Measurements from ENCODE around the gene ITPK1. TPM values are rescaled to one million over a fixed set of nuclear protein-coding genes. Genes with fewer than 3 reads are reported as not detected.

Gene ITPK1
- polyA plus RNA-seq, 1 of the 3 experiments (the other 2 are of a cell fraction): 23.2 TPM

- POLR2A ChIA-PET: interaction anchor here (1.2 to 3.6 kb wide), 11 partner anchors 10 to 127 kb away, joined by 4 to 39 read pairs (median 6); partner anchors contain the start of genes CHGA and ITPK1
- no peak overlapping the region for H2AFZ ChIP-seq (ENCODE audit: low read depth)
- no peak for TF ChIP-seq RFX5 (IDR thresholded peaks at IDR 0.05; ENCODE audit: low read length)
- TF ChIP-seq, protein P1, sequence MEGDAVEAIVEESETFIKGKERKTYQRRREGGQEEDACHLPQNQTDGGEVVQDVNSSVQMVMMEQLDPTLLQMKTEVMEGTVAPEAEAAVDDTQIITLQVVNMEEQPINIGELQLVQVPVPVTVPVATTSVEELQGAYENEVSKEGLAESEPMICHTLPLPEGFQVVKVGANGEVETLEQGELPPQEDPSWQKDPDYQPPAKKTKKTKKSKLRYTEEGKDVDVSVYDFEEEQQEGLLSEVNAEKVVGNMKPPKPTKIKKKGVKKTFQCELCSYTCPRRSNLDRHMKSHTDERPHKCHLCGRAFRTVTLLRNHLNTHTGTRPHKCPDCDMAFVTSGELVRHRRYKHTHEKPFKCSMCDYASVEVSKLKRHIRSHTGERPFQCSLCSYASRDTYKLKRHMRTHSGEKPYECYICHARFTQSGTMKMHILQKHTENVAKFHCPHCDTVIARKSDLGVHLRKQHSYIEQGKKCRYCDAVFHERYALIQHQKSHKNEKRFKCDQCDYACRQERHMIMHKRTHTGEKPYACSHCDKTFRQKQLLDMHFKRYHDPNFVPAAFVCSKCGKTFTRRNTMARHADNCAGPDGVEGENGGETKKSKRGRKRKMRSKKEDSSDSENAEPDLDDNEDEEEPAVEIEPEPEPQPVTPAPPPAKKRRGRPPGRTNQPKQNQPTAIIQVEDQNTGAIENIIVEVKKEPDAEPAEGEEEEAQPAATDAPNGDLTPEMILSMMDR (IDR thresholded peaks at IDR 0.05): no peak
- no peak for TF ChIP-seq RAD21 (IDR thresholded peaks at IDR 0.05; ENCODE audit: low read length)
- TF ChIP-seq GABPA (IDR thresholded peaks at IDR 0.05; ENCODE audit: low read depth): no peak
- no peak for TF ChIP-seq MEF2A (IDR thresholded peaks at IDR 0.05; ENCODE audit: borderline replicate concordance, low read depth)
- no peak for TF ChIP-seq TCF12 (IDR thresholded peaks at IDR 0.05)
- TF ChIP-seq ELF1 (IDR thresholded peaks at IDR 0.05): no peak
- TF ChIP-seq JUND (IDR thresholded peaks at IDR 0.05): no peak
- TF ChIP-seq RCOR1 (IDR thresholded peaks at IDR 0.05; ENCODE audit: low read length): peak; percentile 53; the same call in 1 of the 2 replicates
- no peak for TF ChIP-seq POLR2AphosphoS5 (IDR thresholded peaks at IDR 0.05; ENCODE audit: low read depth, low read length)
- TF ChIP-seq, protein P2, sequence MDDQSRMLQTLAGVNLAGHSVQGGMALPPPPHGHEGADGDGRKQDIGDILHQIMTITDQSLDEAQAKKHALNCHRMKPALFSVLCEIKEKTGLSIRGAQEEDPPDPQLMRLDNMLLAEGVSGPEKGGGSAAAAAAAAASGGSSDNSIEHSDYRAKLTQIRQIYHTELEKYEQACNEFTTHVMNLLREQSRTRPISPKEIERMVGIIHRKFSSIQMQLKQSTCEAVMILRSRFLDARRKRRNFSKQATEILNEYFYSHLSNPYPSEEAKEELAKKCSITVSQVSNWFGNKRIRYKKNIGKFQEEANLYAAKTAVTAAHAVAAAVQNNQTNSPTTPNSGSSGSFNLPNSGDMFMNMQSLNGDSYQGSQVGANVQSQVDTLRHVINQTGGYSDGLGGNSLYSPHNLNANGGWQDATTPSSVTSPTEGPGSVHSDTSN (IDR thresholded peaks at IDR 0.05): no peak
- TF ChIP-seq USF2 (IDR thresholded peaks at IDR 0.05; ENCODE audit: borderline replicate concordance, low read depth, low read length): no peak
- TF ChIP-seq CHD2 (IDR thresholded peaks at IDR 0.05; ENCODE audit: low read length, partially characterized antibody): peak; percentile 69
- TF ChIP-seq MXI1 (IDR thresholded peaks at IDR 0.05; ENCODE audit: low read depth, low read length): no peak
- TF ChIP-seq NFIC (IDR thresholded peaks at IDR 0.05; ENCODE audit: borderline replicate concordance): no peak
- TF ChIP-seq, protein P3, sequence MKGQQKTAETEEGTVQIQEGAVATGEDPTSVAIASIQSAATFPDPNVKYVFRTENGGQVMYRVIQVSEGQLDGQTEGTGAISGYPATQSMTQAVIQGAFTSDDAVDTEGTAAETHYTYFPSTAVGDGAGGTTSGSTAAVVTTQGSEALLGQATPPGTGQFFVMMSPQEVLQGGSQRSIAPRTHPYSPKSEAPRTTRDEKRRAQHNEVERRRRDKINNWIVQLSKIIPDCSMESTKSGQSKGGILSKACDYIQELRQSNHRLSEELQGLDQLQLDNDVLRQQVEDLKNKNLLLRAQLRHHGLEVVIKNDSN (IDR thresholded peaks at IDR 0.05; ENCODE audit: borderline replicate concordance, low read depth): no peak
- peak; percentile 70; the same call in 1 of the 2 replicates for TF ChIP-seq FOXJ3 (CRISPR knock-in tag; IDR thresholded peaks at IDR 0.05)
- no peak for TF ChIP-seq FOXM1 (IDR thresholded peaks at IDR 0.05; ENCODE audit: low read depth)
- TF ChIP-seq TEAD4 (IDR thresholded peaks at IDR 0.05; ENCODE audit: borderline replicate concordance, insufficient read depth): no peak
- TF ChIP-seq EP300 (IDR thresholded peaks at IDR 0.05; ENCODE audit: borderline replicate concordance in 1 of 2, low read depth in 1 of 2, low read length in 1 of 2): peak in 1 of 2 experiments; percentile 56; a peak in 1 of 4 replicates
- 0 out of 2 replicates have a peak, but pooled peaks have one; percentile 24 for TF ChIP-seq GATA2 (CRISPR knock-in tag; IDR thresholded peaks at IDR 0.05)
- TF ChIP-seq NRF1 (IDR thresholded peaks at IDR 0.05; ENCODE audit: low read depth, low read length): no peak
- no peak for TF ChIP-seq EZH2phosphoT487 (IDR thresholded peaks at IDR 0.05; ENCODE audit: borderline replicate concordance, low read depth)
- no peak for TF ChIP-seq TAF1 (IDR thresholded peaks at IDR 0.05; ENCODE audit: borderline replicate concordance, low read depth, low read length)
- TF ChIP-seq, protein P4, sequence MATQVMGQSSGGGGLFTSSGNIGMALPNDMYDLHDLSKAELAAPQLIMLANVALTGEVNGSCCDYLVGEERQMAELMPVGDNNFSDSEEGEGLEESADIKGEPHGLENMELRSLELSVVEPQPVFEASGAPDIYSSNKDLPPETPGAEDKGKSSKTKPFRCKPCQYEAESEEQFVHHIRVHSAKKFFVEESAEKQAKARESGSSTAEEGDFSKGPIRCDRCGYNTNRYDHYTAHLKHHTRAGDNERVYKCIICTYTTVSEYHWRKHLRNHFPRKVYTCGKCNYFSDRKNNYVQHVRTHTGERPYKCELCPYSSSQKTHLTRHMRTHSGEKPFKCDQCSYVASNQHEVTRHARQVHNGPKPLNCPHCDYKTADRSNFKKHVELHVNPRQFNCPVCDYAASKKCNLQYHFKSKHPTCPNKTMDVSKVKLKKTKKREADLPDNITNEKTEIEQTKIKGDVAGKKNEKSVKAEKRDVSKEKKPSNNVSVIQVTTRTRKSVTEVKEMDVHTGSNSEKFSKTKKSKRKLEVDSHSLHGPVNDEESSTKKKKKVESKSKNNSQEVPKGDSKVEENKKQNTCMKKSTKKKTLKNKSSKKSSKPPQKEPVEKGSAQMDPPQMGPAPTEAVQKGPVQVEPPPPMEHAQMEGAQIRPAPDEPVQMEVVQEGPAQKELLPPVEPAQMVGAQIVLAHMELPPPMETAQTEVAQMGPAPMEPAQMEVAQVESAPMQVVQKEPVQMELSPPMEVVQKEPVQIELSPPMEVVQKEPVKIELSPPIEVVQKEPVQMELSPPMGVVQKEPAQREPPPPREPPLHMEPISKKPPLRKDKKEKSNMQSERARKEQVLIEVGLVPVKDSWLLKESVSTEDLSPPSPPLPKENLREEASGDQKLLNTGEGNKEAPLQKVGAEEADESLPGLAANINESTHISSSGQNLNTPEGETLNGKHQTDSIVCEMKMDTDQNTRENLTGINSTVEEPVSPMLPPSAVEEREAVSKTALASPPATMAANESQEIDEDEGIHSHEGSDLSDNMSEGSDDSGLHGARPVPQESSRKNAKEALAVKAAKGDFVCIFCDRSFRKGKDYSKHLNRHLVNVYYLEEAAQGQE (IDR thresholded peaks at IDR 0.05; ENCODE audit: low read depth, low read length): no peak
Measured at GRCh38 chr14:92987713-92988510, 127.8 kb downstream of the ITPK1 start.

More at GRCh38 chr14:92987713-92988510, 127.8 kb downstream of the ITPK1 start:
- no peak overlapping the region for H3K4me2 ChIP-seq
- H3K36me3 ChIP-seq (replicated peaks in 1 of 2; ENCODE audit: control insufficient read depth in 1 of 2, insufficient read depth in 2 of 2, low read length in 1 of 2): no peaks in the 10 kb centered on the region
- H4K20me1 ChIP-seq (ENCODE audit: insufficient read depth): no peaks in the 10 kb centered on the region
- H3K9ac ChIP-seq: no peak overlapping the region
- 93% methylated on average over 11 of the region's 25 CpGs for WGBS (ENCODE audit: low lambda C conversion rate)
- no peaks in the 10 kb centered on the region for H3K9me3 ChIP-seq
- DNase-seq: peak; percentile 88
- peak overlapping the region in 1 of 2 experiments; percentile 97; a peak in 2 of 4 replicates for H3K27ac ChIP-seq (ENCODE audit: low read depth in 2 of 2, low read length in 1 of 2)
- no peaks in the 10 kb centered on the region for H3K79me2 ChIP-seq (ENCODE audit: insufficient read depth)
- H3K4me1 ChIP-seq (ENCODE audit: control insufficient read depth in 1 of 2, insufficient read depth in 2 of 2, low read depth in 1 of 2, low read length in 1 of 2): peaks cover 0 to 72% of the 10 kb centered on the region in 2 experiments; a peak in 2 of 4 replicates
- CTCF ChIA-PET: interaction anchor here (0.6 to 3.6 kb wide), 14 partner anchors 13 to 151 kb away, joined by 3 to 19 read pairs (median 6); partner anchors contain the start of gene ITPK1
- H3K4me3 ChIP-seq (ENCODE audit: low read depth in 2 of 2, low read length in 1 of 2): no peak overlapping the region
- no peaks in the 10 kb centered on the region for H3F3A ChIP-seq (replicated peaks; ENCODE audit: insufficient read depth)
- no peaks in the 10 kb centered on the region for H3K9me2 ChIP-seq
- no peaks in the 10 kb centered on the region for H3K27me3 ChIP-seq (ENCODE audit: insufficient read depth)

All from SK-N-SH (cell line).